ENCODE data around the gene MACROD2.

Gene MACROD2

GRCh38 chr20:14937021-14937420, 941.7 kb downstream of the MACROD2 start:
- H3K27ac ChIP-seq: no peak overlapping the region
- TF ChIP-seq CTCF (IDR thresholded peaks at IDR 0.05): no peak
- no peak for TF ChIP-seq ZFX (IDR thresholded peaks at IDR 0.05; ENCODE audit: borderline replicate concordance)

GRCh38 chr20:14937846-14938245, 942.5 kb downstream of the MACROD2 start:
- no peak for TF ChIP-seq ZFX (IDR thresholded peaks at IDR 0.05; ENCODE audit: borderline replicate concordance)
- TF ChIP-seq CTCF (IDR thresholded peaks at IDR 0.05): no peak
- no peak overlapping the region for H3K27ac ChIP-seq

GRCh38 chr20:14947536-14947935, 952.2 kb downstream of the MACROD2 start:
- H3K27ac ChIP-seq: no peak overlapping the region
- TF ChIP-seq ZFX (IDR thresholded peaks at IDR 0.05; ENCODE audit: borderline replicate concordance) (no peak), CTCF (IDR thresholded peaks at IDR 0.05) (no peak)

GRCh38 chr20:14947946-14948345, 952.6 kb downstream of the MACROD2 start:
- no peak overlapping the region for H3K27ac ChIP-seq
- TF ChIP-seq CTCF (IDR thresholded peaks at IDR 0.05) (no peak), ZFX (IDR thresholded peaks at IDR 0.05; ENCODE audit: borderline replicate concordance) (no peak)

- H3K27ac ChIP-seq: no peak overlapping the region
- TF ChIP-seq CTCF (IDR thresholded peaks at IDR 0.05) (peak; percentile 46), ZFX (IDR thresholded peaks at IDR 0.05; ENCODE audit: borderline replicate concordance) (no peak)
Measured at GRCh38 chr20:14948416-14948815, 953.1 kb downstream of the MACROD2 start.

GRCh38 chr20:14950633-14951032, 955.3 kb downstream of the MACROD2 start:
- no peak overlapping the region for H3K27ac ChIP-seq

GRCh38 chr20:14951105-14951504, 955.8 kb downstream of the MACROD2 start:
- TF ChIP-seq ZFX (IDR thresholded peaks at IDR 0.05; ENCODE audit: borderline replicate concordance) (no peak), CTCF (IDR thresholded peaks at IDR 0.05) (no peak)
- no peak overlapping the region for H3K27ac ChIP-seq

More at GRCh38 chr20:14950633-14951032, 955.3 kb downstream of the MACROD2 start:
- TF ChIP-seq CTCF (IDR thresholded peaks at IDR 0.05) (no peak), ZFX (IDR thresholded peaks at IDR 0.05; ENCODE audit: borderline replicate concordance) (no peak)
